OCI-LY7 (cell line): ENCODE data around the gene SPPL3. TPM values are rescaled to one million over a fixed set of nuclear protein-coding genes. Genes with fewer than 3 reads are reported as not detected.

Experiments used
- BruUV-seq: library from RNA; stranded (reverse); fragments of 400-500 nt; replicated peaks from 2 replicates; lab custom pipeline; 2021; lab: Mats Ljungman, UMichigan
- CTCF ChIA-PET: fragments of 300-600 bp; sonication (Branson Sonifier 250); formaldehyde crosslinking; loops from one replicate; lab custom pipeline; 2022; ENCODE audit warnings: antibody characterized with exemption; ENCODE audit not compliant: unreplicated experiment; lab: Charles Lee
- POLR2A ChIA-PET: fragments of 300-600 bp; sonication (Branson Sonifier 250); formaldehyde crosslinking; loops from one replicate; lab custom pipeline; 2022; ENCODE audit warnings: antibody characterized with exemption; lab: Charles Lee
- DNase-seq: peaks from one replicate; pipeline ENCODE4 v3.0.0-alpha.2; 2015; ENCODE audit warnings: low spot score
- H2AFZ ChIP-seq: fragments of 200-600 bp; sonication (generic), shearing (Covaris generic); 2 replicates; pipeline ENCODE4 v1.6.1; 2014; ENCODE audit warnings: mild to moderate bottlenecking, antibody characterized with exemption, low read length, moderate library complexity
- H3K27ac ChIP-seq: fragments of 200-600 bp; sonication (generic); 2 replicates; pipeline ENCODE4 v1.5.1; 2014; ENCODE audit warnings: mixed run types, low read depth, mild to moderate bottlenecking, moderate library complexity, low read length, inconsistent platforms; ENCODE audit not compliant: poor library complexity, severe bottlenecking
- H3K36me3 ChIP-seq: fragments of 200-600 bp; sonication (generic); 2 replicates; pipeline ENCODE4 v1.6.1; 2014; ENCODE audit warnings: mild to moderate bottlenecking, antibody characterized with exemption, low read length, moderate library complexity, mixed read lengths; ENCODE audit not compliant: insufficient read depth
- H3K4me1 ChIP-seq: fragments of 200-600 bp; sonication (generic); 2 replicates; pipeline ENCODE4 v1.5.1; 2014; ENCODE audit warnings: mild to moderate bottlenecking, low read length; ENCODE audit not compliant: insufficient read depth, poor library complexity, severe bottlenecking
- H3K4me2 ChIP-seq: fragments of 200-600 bp; sonication (generic); 2 replicates; pipeline ENCODE4 v1.6.1; 2014; ENCODE audit warnings: mild to moderate bottlenecking, low read length
- H3K4me3 ChIP-seq: fragments of 200-600 bp; sonication (generic); 2 replicates; pipeline ENCODE4 v1.5.1; 2014; ENCODE audit warnings: mild to moderate bottlenecking, low read depth, low read length; ENCODE audit not compliant: poor library complexity, severe bottlenecking
- H3K79me2 ChIP-seq: fragments of 200-600 bp; sonication (generic); 2 replicates; pipeline ENCODE4 v1.6.1; 2016; ENCODE audit warnings: low read depth, mild to moderate bottlenecking, low read length, moderate library complexity, mixed read lengths; ENCODE audit not compliant: insufficient read depth
- H3K9me2 ChIP-seq: fragments of 200-600 bp; sonication (generic); 2 replicates; pipeline ENCODE4 v1.6.1; 2016; ENCODE audit warnings: mild to moderate bottlenecking, low read length, mixed read lengths; ENCODE audit not compliant: insufficient read depth
- H3K9me3 ChIP-seq: fragments of 200-600 bp; sonication (generic); 2 replicates; pipeline ENCODE4 v1.6.1; 2014; ENCODE audit warnings: mild to moderate bottlenecking, mixed run types, low read length, mixed read lengths
- H4K20me1 ChIP-seq: fragments of 200-600 bp; sonication (generic); 2 replicates; pipeline ENCODE4 v1.6.1; 2014; ENCODE audit warnings: mild to moderate bottlenecking, antibody characterized with exemption, low read length, moderate library complexity, mixed read lengths; ENCODE audit not compliant: insufficient read depth
- CTCF ChIP-seq: fragments of 200-600 bp; sonication (generic); conservative IDR thresholded peaks from 2 replicates; pipeline ENCODE4 v1.5.1; 2014; ENCODE audit warnings: mild to moderate bottlenecking, antibody characterized with exemption, low read length, moderate library complexity, mixed read lengths
- EZH2phosphoT487 ChIP-seq: fragments of 200-600 bp; sonication (generic); IDR thresholded peaks from 2 replicates; pipeline ENCODE4 v1.6.1; 2018; ENCODE audit warnings: low read depth, borderline replicate concordance, mild to moderate bottlenecking, mixed run types, antibody characterized with exemption, low read length, moderate library complexity, mixed read lengths
- intact Hi-C: fragments of 100-400 bp; cut with micrococcal nuclease; formaldehyde crosslinking; loops from one replicate; pipeline ENCODE4 v1.10.0; 2022; ENCODE audit not compliant: unreplicated experiment
- total RNA-seq, 2 experiments: library from RNA; depleted of rRNA in 1 of 2; stranded (reverse); fragments of >200 nt in 1 of 2; shearing (Covaris generic) in 1 of 2; gene quantifications; 2 replicates each; pipeline ENCODE4 v1.2.3, GENCODE V29; 2014 to 2022

SPPL3 gene
- total RNA-seq, 2 experiments from 2014 or later = 8.6 to 36.6 TPM

- POLR2A ChIA-PET = interaction anchor here (0.7 to 1.2 kb wide), 4 partner anchors 11 to 38 kb away, joined by 3 to 6 read pairs (median 4); no protein-coding TSS in a partner anchor
- H3K4me2 ChIP-seq = peak overlapping the region; percentile 52
- CTCF ChIA-PET = interaction anchor here (0.5 to 0.6 kb wide), 2 partner anchors 17 to 658 kb away, joined by 3 read pairs; no protein-coding TSS in a partner anchor
Measured at GRCh38 chr12:120886199-120887018, 17.7 kb downstream of the SPPL3 start.

GRCh38 chr12:120885521-120885920 lies 18.6 kb downstream of the SPPL3 start:
- intact Hi-C loops = loop anchor here (2.0 kb wide), 1 partner anchor 17 kb away; no protein-coding TSS in a partner anchor
- no TSS peak for BruUV-seq
- Histone ChIP-seq H3K36me3 (0 out of 2 replicates have a peak, but pooled peaks cover 10% of the 10 kb centered on the region), H3K9me2 (no peaks in the 10 kb centered on the region), H3K4me2 (0 out of 2 replicates have a peak overlapping the region, but pooled peaks have one; percentile 52), H3K9me3 (no peaks in the 10 kb centered on the region), H2AFZ (no peak overlapping the region), H4K20me1 (peaks cover 13% of the 10 kb centered on the region), H3K4me3 (no peak overlapping the region), H3K27ac (no peak overlapping the region), H3K79me2 (peaks cover 66% of the 10 kb centered on the region), H3K4me1 (peaks cover 24% of the 10 kb centered on the region)
- no peak for DNase-seq
- TF ChIP-seq EZH2phosphoT487 (no peak), CTCF (no peak)
- ChIA-PET POLR2A (interaction anchor here (0.6 to 0.8 kb wide), 3 partner anchors 20 to 857 kb away, joined by 4 to 5 read pairs (median 4); no protein-coding TSS in a partner anchor), CTCF (no interaction called here)

More at GRCh38 chr12:120886199-120887018, 17.7 kb downstream of the SPPL3 start:
- Histone ChIP-seq H4K20me1 (peaks cover 13% of the 10 kb centered on the region), H3K4me3 (peak overlapping the region; percentile 27), H3K36me3 (0 out of 2 replicates have a peak, but pooled peaks cover 10% of the 10 kb centered on the region), H3K9me2 (no peaks in the 10 kb centered on the region), H3K9me3 (no peaks in the 10 kb centered on the region), H3K4me1 (peaks cover 24% of the 10 kb centered on the region), H3K79me2 (peaks cover 74% of the 10 kb centered on the region), H3K27ac (peak overlapping the region; percentile 59), H2AFZ (no peak overlapping the region)
- intact Hi-C loops = no loop called here
- DNase-seq = peak; percentile 27
- no peak for TF ChIP-seq CTCF
- TF ChIP-seq EZH2phosphoT487 = no peak
- BruUV-seq = no TSS peak
